ENCODE data around the gene A1BG. TPM values are rescaled to one million over a fixed set of nuclear protein-coding genes. Genes with fewer than 3 reads are reported as not detected.

The A1BG gene
- total RNA-seq, 4 donors from 2014 or later = 8.7 to 18.4 (median 16.4) TPM

GRCh38 chr19:58355215-58355796, 2.0 kb upstream of the A1BG start:
- ATAC-seq (ENCODE audit: low FRiP score) = no peak
- DNase-seq (ENCODE audit: low spot score) = no peak
- no peak for TF ChIP-seq CTCF (IDR thresholded peaks at IDR 0.05)

- no peak for DNase-seq (ENCODE audit: low spot score)
- ATAC-seq (ENCODE audit: low FRiP score) = no peak
- TF ChIP-seq CTCF (IDR thresholded peaks at IDR 0.05) = no peak
Measured at GRCh38 chr19:58354478-58355030, 1.3 kb upstream of the A1BG start.

GRCh38 chr19:58353717-58354477, 605 bp upstream of the A1BG start:
- TF ChIP-seq CTCF (IDR thresholded peaks at IDR 0.05) = no peak
- ATAC-seq (ENCODE audit: low FRiP score) (no peak), DNase-seq (ENCODE audit: low spot score) (no peak)

GRCh38 chr19:58351990-58352755, 1.1 kb downstream of the A1BG start:
- no peak for TF ChIP-seq CTCF (IDR thresholded peaks at IDR 0.05)
- DNase-seq (ENCODE audit: low spot score) (no peak), ATAC-seq (ENCODE audit: low FRiP score) (no peak)

- DNase-seq (ENCODE audit: low spot score) (no peak), ATAC-seq (ENCODE audit: low FRiP score) (no peak)
- TF ChIP-seq CTCF (IDR thresholded peaks at IDR 0.05) = no peak
Measured at GRCh38 chr19:58351558-58351878, 1.8 kb downstream of the A1BG start.

GRCh38 chr19:58350871-58351557, 2.3 kb downstream of the A1BG start:
- ATAC-seq (ENCODE audit: low FRiP score) (no peak), DNase-seq (ENCODE audit: low spot score) (no peak)
- TF ChIP-seq CTCF (IDR thresholded peaks at IDR 0.05) = no peak
